Measurements from ENCODE around the gene PAM.

DNA sequence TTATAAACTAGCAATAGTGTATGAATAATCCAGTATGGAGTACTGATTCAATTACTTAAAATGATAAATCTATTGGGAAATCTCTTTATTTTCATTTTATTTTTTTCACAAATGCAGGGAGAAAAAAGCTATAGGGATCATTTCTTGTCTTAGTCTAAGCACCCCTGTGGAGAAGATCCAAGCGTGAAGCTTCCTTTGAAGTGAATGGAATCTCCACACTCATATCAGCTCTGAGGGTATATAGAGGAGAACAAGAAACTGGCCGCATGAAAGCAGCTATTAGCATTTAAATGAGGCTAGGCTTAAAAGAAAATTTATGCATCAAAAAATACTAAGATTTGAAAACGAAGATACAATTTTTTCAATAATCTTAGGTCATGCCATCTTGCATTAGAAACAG lies 12.9 kb upstream of the PAM start:
- TF ChIP-seq EP300 (IDR thresholded peaks at IDR 0.05) (no peak), POLR2AphosphoS5 (IDR thresholded peaks at IDR 0.05) (no peak), POLR2A (IDR thresholded peaks at IDR 0.05) (no peak)
- TF ChIP-seq, protein P1, sequence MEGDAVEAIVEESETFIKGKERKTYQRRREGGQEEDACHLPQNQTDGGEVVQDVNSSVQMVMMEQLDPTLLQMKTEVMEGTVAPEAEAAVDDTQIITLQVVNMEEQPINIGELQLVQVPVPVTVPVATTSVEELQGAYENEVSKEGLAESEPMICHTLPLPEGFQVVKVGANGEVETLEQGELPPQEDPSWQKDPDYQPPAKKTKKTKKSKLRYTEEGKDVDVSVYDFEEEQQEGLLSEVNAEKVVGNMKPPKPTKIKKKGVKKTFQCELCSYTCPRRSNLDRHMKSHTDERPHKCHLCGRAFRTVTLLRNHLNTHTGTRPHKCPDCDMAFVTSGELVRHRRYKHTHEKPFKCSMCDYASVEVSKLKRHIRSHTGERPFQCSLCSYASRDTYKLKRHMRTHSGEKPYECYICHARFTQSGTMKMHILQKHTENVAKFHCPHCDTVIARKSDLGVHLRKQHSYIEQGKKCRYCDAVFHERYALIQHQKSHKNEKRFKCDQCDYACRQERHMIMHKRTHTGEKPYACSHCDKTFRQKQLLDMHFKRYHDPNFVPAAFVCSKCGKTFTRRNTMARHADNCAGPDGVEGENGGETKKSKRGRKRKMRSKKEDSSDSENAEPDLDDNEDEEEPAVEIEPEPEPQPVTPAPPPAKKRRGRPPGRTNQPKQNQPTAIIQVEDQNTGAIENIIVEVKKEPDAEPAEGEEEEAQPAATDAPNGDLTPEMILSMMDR (IDR thresholded peaks at IDR 0.05): no peak
